Neural cell (in vitro differentiated cells): Measurements from ENCODE around the gene ACVR1B. TPM values are rescaled to one million over a fixed set of nuclear protein-coding genes. Genes with fewer than 3 reads are reported as not detected.

Source experiments
- H2AFZ ChIP-seq: fragments of 200-600, 300-800 bp; sonication (generic), shearing (Covaris generic); 2 replicates; pipeline ENCODE4 v1.6.0; 2014; ENCODE audit warnings: low read depth, mild to moderate bottlenecking, antibody characterized with exemption, low read length, moderate library complexity
- H3F3A ChIP-seq: fragments of 200-600 bp; shearing (Covaris generic); 2 replicates; pipeline ENCODE4 v1.6.1; 2016; ENCODE audit warnings: mild to moderate bottlenecking, moderate library complexity, mixed read lengths, antibody characterized with exemption, low read length; ENCODE audit not compliant: insufficient read depth, poor library complexity, severe bottlenecking
- H3K27ac ChIP-seq: fragments of 200-600, 300-800 bp; sonication (generic), shearing (Covaris generic); 2 replicates; pipeline ENCODE4 v1.5.1; 2014; ENCODE audit warnings: mild to moderate bottlenecking, low read length, moderate library complexity
- H3K27me3 ChIP-seq: fragments of 300-800, 200-600 bp; sonication (generic), shearing (Covaris generic); 2 replicates; pipeline ENCODE4 v1.6.0; 2014; ENCODE audit warnings: mild to moderate bottlenecking, low read depth, low read length, moderate library complexity; ENCODE audit not compliant: insufficient read depth
- H3K36me3 ChIP-seq: fragments of 300-800, 200-600 bp; sonication (generic), shearing (Covaris generic); 2 replicates; pipeline ENCODE4 v1.5.1; 2014; ENCODE audit warnings: mild to moderate bottlenecking, antibody characterized with exemption, low read length, moderate library complexity; ENCODE audit not compliant: insufficient read depth
- H3K4me2 ChIP-seq: fragments of 300-800, 200-600 bp; sonication (generic), shearing (Covaris generic); 2 replicates; pipeline ENCODE4 v1.6.0; 2014; ENCODE audit warnings: mild to moderate bottlenecking, low read length
- H3K4me3 ChIP-seq: fragments of 300-800, 200-600 bp; sonication (generic), shearing (Covaris generic); 2 replicates; pipeline ENCODE4 v1.5.1; 2014; ENCODE audit warnings: mild to moderate bottlenecking, low read length, moderate library complexity
- H3K79me2 ChIP-seq: fragments of 200-600 bp; shearing (Covaris generic); replicated peaks from 2 replicates; pipeline ENCODE4 v1.6.0; 2014; ENCODE audit warnings: mild to moderate bottlenecking, low read length, moderate library complexity; ENCODE audit not compliant: insufficient read depth
- H3K9ac ChIP-seq: fragments of 300-800, 200-600 bp; sonication (generic), shearing (Covaris generic); 2 replicates; pipeline ENCODE4 v1.6.1; 2016; ENCODE audit warnings: mild to moderate bottlenecking, low read length, mixed read lengths
- H3K9me2 ChIP-seq: fragments of 200-600 bp; shearing (Covaris generic); 2 replicates; pipeline ENCODE4 v1.6.1; 2016; ENCODE audit warnings: mild to moderate bottlenecking, low read length, mixed read lengths; ENCODE audit not compliant: insufficient read depth
- H3K9me3 ChIP-seq: fragments of 200-600, 300-800 bp; sonication (generic), shearing (Covaris generic); 2 replicates; pipeline ENCODE4 v1.6.1; 2016; ENCODE audit warnings: mild to moderate bottlenecking, mixed run types, low read length, moderate library complexity, mixed read lengths
- H4K20me1 ChIP-seq: fragments of 200-600 bp; shearing (Covaris generic); 2 replicates; pipeline ENCODE4 v1.6.1; 2016; ENCODE audit warnings: mild to moderate bottlenecking, mixed run types; ENCODE audit not compliant: insufficient read depth
- EP300 ChIP-seq: fragments of 450-650 bp; conservative IDR thresholded peaks from 2 replicates; pipeline ENCODE4 v1.6.1; 2014; ENCODE audit warnings: antibody characterized with exemption, mild to moderate bottlenecking, moderate library complexity; ENCODE audit not compliant: poor library complexity, severe bottlenecking
- EZH2 ChIP-seq: fragments of 200-600, 300-800 bp; shearing (Covaris generic), sonication (generic); IDR thresholded peaks from 2 replicates; pipeline ENCODE4 v1.6.1; 2014; ENCODE audit warnings: antibody characterized with exemption, low read length, borderline replicate concordance, mild to moderate bottlenecking; ENCODE audit not compliant: insufficient read depth, poor library complexity, severe bottlenecking
- MXI1 ChIP-seq: fragments of 450-650 bp; conservative IDR thresholded peaks from 2 replicates; pipeline ENCODE4 v1.6.1; 2014; ENCODE audit warnings: antibody characterized with exemption, mild to moderate bottlenecking; ENCODE audit not compliant: poor library complexity, severe bottlenecking
- POLR2AphosphoS5 ChIP-seq: IDR thresholded peaks from 2 replicates; pipeline ENCODE4 v1.6.1; 2012
- RAD21 ChIP-seq: fragments of 450-650 bp; conservative IDR thresholded peaks from 2 replicates; pipeline ENCODE4 v1.6.1; 2014; ENCODE audit warnings: antibody characterized with exemption, mild to moderate bottlenecking, moderate library complexity
- SMC3 ChIP-seq: fragments of 450-650 bp; conservative IDR thresholded peaks from 2 replicates; pipeline ENCODE4 v1.6.1; 2014; ENCODE audit warnings: antibody characterized with exemption, mild to moderate bottlenecking, moderate library complexity; ENCODE audit not compliant: poor library complexity
- TAF1 ChIP-seq: IDR thresholded peaks from 2 replicates; pipeline ENCODE4 v1.6.1; 2012; ENCODE audit warnings: low read depth
- polyA plus RNA-seq: library from polyadenylated mRNA; depleted of rRNA; stranded (reverse); fragments of >200 nt; gene quantifications from 2 replicates; pipeline ENCODE4 v1.2.3, GENCODE V29; 2014
- TF ChIP-seq, protein P1 (sequence below): IDR thresholded peaks from 2 replicates; pipeline ENCODE4 v1.6.1; 2012; ENCODE audit warnings: borderline replicate concordance
- TF ChIP-seq, protein P2 (sequence below): fragments of 450-650 bp; IDR thresholded peaks from 2 replicates; pipeline ENCODE4 v1.5.1; 2014; ENCODE audit warnings: antibody characterized with exemption, mild to moderate bottlenecking, moderate library complexity; ENCODE audit not compliant: poor library complexity, severe bottlenecking

ACVR1B gene
- polyA plus RNA-seq, 1 donor from 2014 or later: 47.2 TPM

DNA sequence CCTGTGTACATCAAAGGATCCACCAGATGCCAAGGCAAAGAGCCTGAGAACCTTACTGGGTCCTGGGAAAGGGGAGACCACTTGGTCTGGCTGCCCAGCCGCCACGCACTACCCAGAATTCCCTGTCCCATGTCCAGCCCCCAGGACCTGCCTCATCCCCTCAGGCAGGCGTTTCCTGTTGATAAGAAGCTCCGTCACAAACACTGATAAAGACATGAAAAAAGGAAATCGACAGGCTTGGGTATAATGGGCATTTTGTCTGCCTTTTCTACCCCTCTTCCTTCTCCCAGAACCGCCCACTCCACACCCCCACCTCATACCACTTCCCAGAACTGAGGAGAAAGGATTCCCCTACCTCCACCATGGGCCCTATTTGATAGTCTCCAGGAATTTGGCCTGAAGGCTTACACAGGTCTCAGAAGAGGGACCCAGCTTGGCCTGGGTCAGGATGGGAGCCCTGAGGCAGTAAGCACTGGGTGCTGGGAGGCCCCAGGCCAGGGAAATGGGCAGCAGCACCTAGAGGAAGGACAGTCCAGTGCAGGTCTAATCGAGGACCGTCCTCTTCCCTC lies 25.4 kb upstream of the ACVR1B start:
- H3K79me2 ChIP-seq: no peaks in the 10 kb centered on the region
- TF ChIP-seq SMC3: no peak
- TF ChIP-seq MXI1: no peak
- TF ChIP-seq, protein P1, sequence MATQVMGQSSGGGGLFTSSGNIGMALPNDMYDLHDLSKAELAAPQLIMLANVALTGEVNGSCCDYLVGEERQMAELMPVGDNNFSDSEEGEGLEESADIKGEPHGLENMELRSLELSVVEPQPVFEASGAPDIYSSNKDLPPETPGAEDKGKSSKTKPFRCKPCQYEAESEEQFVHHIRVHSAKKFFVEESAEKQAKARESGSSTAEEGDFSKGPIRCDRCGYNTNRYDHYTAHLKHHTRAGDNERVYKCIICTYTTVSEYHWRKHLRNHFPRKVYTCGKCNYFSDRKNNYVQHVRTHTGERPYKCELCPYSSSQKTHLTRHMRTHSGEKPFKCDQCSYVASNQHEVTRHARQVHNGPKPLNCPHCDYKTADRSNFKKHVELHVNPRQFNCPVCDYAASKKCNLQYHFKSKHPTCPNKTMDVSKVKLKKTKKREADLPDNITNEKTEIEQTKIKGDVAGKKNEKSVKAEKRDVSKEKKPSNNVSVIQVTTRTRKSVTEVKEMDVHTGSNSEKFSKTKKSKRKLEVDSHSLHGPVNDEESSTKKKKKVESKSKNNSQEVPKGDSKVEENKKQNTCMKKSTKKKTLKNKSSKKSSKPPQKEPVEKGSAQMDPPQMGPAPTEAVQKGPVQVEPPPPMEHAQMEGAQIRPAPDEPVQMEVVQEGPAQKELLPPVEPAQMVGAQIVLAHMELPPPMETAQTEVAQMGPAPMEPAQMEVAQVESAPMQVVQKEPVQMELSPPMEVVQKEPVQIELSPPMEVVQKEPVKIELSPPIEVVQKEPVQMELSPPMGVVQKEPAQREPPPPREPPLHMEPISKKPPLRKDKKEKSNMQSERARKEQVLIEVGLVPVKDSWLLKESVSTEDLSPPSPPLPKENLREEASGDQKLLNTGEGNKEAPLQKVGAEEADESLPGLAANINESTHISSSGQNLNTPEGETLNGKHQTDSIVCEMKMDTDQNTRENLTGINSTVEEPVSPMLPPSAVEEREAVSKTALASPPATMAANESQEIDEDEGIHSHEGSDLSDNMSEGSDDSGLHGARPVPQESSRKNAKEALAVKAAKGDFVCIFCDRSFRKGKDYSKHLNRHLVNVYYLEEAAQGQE: no peak
- no peak for TF ChIP-seq POLR2AphosphoS5
- no peak for TF ChIP-seq RAD21
- TF ChIP-seq, protein P2, sequence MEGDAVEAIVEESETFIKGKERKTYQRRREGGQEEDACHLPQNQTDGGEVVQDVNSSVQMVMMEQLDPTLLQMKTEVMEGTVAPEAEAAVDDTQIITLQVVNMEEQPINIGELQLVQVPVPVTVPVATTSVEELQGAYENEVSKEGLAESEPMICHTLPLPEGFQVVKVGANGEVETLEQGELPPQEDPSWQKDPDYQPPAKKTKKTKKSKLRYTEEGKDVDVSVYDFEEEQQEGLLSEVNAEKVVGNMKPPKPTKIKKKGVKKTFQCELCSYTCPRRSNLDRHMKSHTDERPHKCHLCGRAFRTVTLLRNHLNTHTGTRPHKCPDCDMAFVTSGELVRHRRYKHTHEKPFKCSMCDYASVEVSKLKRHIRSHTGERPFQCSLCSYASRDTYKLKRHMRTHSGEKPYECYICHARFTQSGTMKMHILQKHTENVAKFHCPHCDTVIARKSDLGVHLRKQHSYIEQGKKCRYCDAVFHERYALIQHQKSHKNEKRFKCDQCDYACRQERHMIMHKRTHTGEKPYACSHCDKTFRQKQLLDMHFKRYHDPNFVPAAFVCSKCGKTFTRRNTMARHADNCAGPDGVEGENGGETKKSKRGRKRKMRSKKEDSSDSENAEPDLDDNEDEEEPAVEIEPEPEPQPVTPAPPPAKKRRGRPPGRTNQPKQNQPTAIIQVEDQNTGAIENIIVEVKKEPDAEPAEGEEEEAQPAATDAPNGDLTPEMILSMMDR: no peak
- no peak for TF ChIP-seq EZH2
- no peak for TF ChIP-seq TAF1
- no peak for TF ChIP-seq EP300
- H3K9me2 ChIP-seq: no peaks in the 10 kb centered on the region
- no peaks in the 10 kb centered on the region for H3K36me3 ChIP-seq
- H3F3A ChIP-seq: no peaks in the 10 kb centered on the region
- H3K9me3 ChIP-seq: no peaks in the 10 kb centered on the region
- no peaks in the 10 kb centered on the region for H3K27me3 ChIP-seq
- no peak overlapping the region for H3K27ac ChIP-seq
- H3K4me3 ChIP-seq: no peak overlapping the region
- no peak overlapping the region for H3K9ac ChIP-seq
- no peak overlapping the region for H3K4me2 ChIP-seq
- H2AFZ ChIP-seq: no peak overlapping the region
- H4K20me1 ChIP-seq: no peaks in the 10 kb centered on the region

DNA sequence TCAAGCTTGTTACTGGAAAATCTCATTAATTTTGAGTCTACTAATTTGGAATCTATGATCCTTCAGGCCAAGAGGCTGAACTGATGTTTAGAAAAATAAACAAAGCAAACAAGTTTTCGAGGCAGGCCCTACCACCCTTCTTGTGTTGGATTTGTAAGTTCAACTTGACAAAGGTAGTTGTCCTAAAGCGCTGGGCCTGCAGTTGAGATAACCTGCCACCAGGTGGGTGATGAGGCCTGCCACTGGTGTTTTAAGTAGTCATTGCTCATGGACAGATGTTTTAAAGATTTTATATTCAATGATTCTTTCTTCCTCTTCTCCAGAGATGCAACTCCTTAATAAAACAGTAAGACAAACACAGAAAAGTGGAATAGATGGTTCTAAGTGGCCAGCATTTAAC lies 24.8 kb upstream of the ACVR1B start:
- no peaks in the 10 kb centered on the region for H3K9me2 ChIP-seq
- no peak overlapping the region for H3K27ac ChIP-seq
- H3F3A ChIP-seq: no peaks in the 10 kb centered on the region
- H3K27me3 ChIP-seq: no peaks in the 10 kb centered on the region
- H3K36me3 ChIP-seq: no peaks in the 10 kb centered on the region
- no peaks in the 10 kb centered on the region for H4K20me1 ChIP-seq
- TF ChIP-seq EP300 (no peak), EZH2 (no peak), MXI1 (no peak), POLR2AphosphoS5 (no peak), TAF1 (no peak), SMC3 (no peak), RAD21 (no peak)
- TF ChIP-seq, protein P1: no peak
- TF ChIP-seq, protein P2: no peak
- H3K9me3 ChIP-seq: no peaks in the 10 kb centered on the region
- no peaks in the 10 kb centered on the region for H3K79me2 ChIP-seq
- no peak overlapping the region for H2AFZ ChIP-seq
- no peak overlapping the region for H3K4me2 ChIP-seq
- no peak overlapping the region for H3K4me3 ChIP-seq
- H3K9ac ChIP-seq: no peak overlapping the region
